Lung (tissue), 12 donors: Measurements from ENCODE around the gene RHOC. TPM values are rescaled to one million over a fixed set of nuclear protein-coding genes. Genes with fewer than 3 reads are reported as not detected.

Experiments
- ATAC-seq: fragments of 200-7000 bp; cut with Tn5 transposase; one replicate; pipeline ENCODE4 v1.9.1; 2020; ENCODE audit warnings: moderate number of reproducible peaks; ENCODE audit not compliant: insufficient read depth, low FRiP score
- DNase-seq, 3 donors: peaks; one replicate each; pipeline ENCODE4 v3.0.0-alpha.2; 2013 to 2017
- H3K27ac ChIP-seq, 2 donors: one replicate each; pipeline ENCODE4 v1.5.1; 2013; ENCODE audit warnings: mild to moderate bottlenecking in 2 of 2, moderate library complexity in 2 of 2, control low read depth in 1 of 2, inconsistent platforms in 1 of 2, low read depth in 1 of 2, low read length in 1 of 2
- H3K27me3 ChIP-seq, 3 donors: one replicate each; pipeline ENCODE4 v1.5.1; 2013; ENCODE audit warnings: low read length in 2 of 3; ENCODE audit not compliant: control insufficient read depth in 3 of 3, insufficient read depth in 3 of 3
- H3K36me3 ChIP-seq, 4 donors: one replicate each; pipeline ENCODE4 v1.5.1; 2013; ENCODE audit warnings: low read length in 4 of 4, mild to moderate bottlenecking in 1 of 4, moderate library complexity in 1 of 4; ENCODE audit not compliant: control insufficient read depth in 4 of 4, insufficient read depth in 4 of 4
- H3K4me1 ChIP-seq, 5 donors: one replicate each; pipeline ENCODE4 v1.5.1; 2013; ENCODE audit warnings: low read length in 5 of 5, mild to moderate bottlenecking in 2 of 5, moderate library complexity in 1 of 5; ENCODE audit not compliant: control insufficient read depth in 5 of 5, insufficient read depth in 5 of 5
- H3K4me3 ChIP-seq: one replicate; pipeline ENCODE4 v1.5.1; 2013; ENCODE audit warnings: mild to moderate bottlenecking, control low read depth, moderate library complexity
- H3K9ac ChIP-seq, 2 donors: one replicate each; pipeline ENCODE4 v1.5.1; 2013; ENCODE audit warnings: low read length in 2 of 2, control low read depth in 1 of 2; ENCODE audit not compliant: insufficient read depth in 1 of 2
- H3K9me3 ChIP-seq, 4 donors: one replicate each; pipeline ENCODE4 v1.5.1; 2013; ENCODE audit warnings: low read length in 3 of 4, mild to moderate bottlenecking in 1 of 4, moderate library complexity in 1 of 4; ENCODE audit not compliant: control insufficient read depth in 4 of 4, insufficient read depth in 3 of 4
- WGBS, 2 donors: extraction: QIAGEN DNeasy Blood & Tissue Kit; methylation state at CpG; one replicate each; pipeline ENCODE4 v1.1.7; 2013; 5-methylcytosine and 5-hydroxymethylcytosine counted together
- polyA plus RNA-seq, 2 donors: library from polyadenylated mRNA; stranded (reverse); fragments of 200-250 nt; gene quantifications; one replicate each; pipeline ENCODE4 v1.2.1, GENCODE V29; 2013
- total RNA-seq, 2 donors: library from RNA; depleted of rRNA in 1 of 2; stranded (reverse); fragments of >200 nt in 1 of 2; gene quantifications; one replicate each; pipeline ENCODE4 v1.2.1, GENCODE V29; 2014 to 2021
- TF ChIP-seq, protein P1 (sequence below): IDR thresholded peaks from 2 replicates; pipeline ENCODE4 v1.5.1; 2012; ENCODE audit warnings: mild to moderate bottlenecking; ENCODE audit errors: control extremely low read depth, extremely low read depth
- donor health status: control.
- donor health status: control.
- donor health status: Bipolar disorder and iron deficiency.
- donor health status: healthy.
- donor health status: DM: yes; HTN: yes; CAD: no.

The RHOC gene
- total and polyA plus RNA-seq, 4 donors: 125 to 243 (median 190) TPM

DNA sequence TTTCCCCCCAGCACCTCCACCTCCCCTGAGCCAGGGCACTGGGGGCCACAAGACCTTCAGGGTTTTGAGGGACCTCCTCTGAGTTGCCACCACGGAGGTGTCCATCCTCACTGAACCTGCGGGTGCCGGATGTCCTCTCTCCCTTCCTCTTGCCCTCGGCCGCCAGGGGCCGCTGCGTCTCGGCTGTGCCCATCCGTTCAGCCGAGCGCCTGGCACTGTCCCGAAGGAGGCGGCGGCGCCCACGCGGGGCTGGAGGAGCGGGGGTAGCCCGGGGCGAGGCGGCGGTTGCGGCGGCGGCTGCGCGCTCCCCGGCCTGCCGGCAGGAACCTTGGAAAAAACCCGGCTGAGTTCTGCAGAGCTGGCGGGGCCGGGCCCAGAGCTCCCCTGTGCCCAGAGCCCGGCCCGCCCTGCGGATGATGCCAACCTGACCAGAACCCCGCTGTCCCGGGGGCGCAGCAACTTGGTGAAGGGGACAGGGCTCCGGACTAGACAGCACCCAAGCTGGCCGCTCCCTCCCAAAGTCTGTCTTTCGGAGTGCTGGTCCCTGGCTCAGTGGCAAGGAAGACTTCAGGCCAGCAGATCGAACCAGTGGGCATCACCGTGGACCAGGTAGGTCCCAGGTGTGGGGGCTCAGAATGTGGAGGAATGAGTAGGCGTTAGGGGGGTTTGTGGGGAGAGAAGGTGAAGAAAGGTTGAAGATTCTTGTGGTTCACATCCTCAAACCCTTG is 11.9 kb upstream of the RHOC start:
- Histone ChIP-seq H3K4me3 (no peak overlapping the region), H3K4me1 (peaks cover 0 to 34% (median 4%) of the 10 kb centered on the region in 5 donors), H3K27me3 (peaks cover 0 to 9% (median 0%) of the 10 kb centered on the region in 3 donors), H3K9me3 (no peaks in the 10 kb centered on the region), H3K36me3 (no peaks in the 10 kb centered on the region), H3K27ac (no peak overlapping the region), H3K9ac (no peak overlapping the region)
- 19 to 21% methylated on average over 44 of the region's 44 CpGs for WGBS, 2 donors
- ATAC-seq (no peak), DNase-seq (peak; percentile 59 to 76 (median 75))
- TF ChIP-seq, protein P1, sequence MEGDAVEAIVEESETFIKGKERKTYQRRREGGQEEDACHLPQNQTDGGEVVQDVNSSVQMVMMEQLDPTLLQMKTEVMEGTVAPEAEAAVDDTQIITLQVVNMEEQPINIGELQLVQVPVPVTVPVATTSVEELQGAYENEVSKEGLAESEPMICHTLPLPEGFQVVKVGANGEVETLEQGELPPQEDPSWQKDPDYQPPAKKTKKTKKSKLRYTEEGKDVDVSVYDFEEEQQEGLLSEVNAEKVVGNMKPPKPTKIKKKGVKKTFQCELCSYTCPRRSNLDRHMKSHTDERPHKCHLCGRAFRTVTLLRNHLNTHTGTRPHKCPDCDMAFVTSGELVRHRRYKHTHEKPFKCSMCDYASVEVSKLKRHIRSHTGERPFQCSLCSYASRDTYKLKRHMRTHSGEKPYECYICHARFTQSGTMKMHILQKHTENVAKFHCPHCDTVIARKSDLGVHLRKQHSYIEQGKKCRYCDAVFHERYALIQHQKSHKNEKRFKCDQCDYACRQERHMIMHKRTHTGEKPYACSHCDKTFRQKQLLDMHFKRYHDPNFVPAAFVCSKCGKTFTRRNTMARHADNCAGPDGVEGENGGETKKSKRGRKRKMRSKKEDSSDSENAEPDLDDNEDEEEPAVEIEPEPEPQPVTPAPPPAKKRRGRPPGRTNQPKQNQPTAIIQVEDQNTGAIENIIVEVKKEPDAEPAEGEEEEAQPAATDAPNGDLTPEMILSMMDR: peak; percentile 57

GRCh38 chr1:112717263-112717873 is 10.4 kb upstream of the RHOC start:
- 88 to 89% methylated on average over 2 of the region's 2 CpGs for WGBS, 2 donors
- no peak overlapping the region for H3K27ac ChIP-seq
- H3K9ac ChIP-seq: no peak overlapping the region
- TF ChIP-seq, protein P1: no peak
- H3K4me3 ChIP-seq: no peak overlapping the region
- ATAC-seq (no peak), DNase-seq (no peak)
- H3K9me3 ChIP-seq: no peaks in the 10 kb centered on the region
- peaks cover 0 to 17% (median 0%) of the 10 kb centered on the region in 3 donors for H3K27me3 ChIP-seq
- H3K4me1 ChIP-seq: peaks cover 0 to 27% (median 6%) of the 10 kb centered on the region in 5 donors
- no peaks in the 10 kb centered on the region for H3K36me3 ChIP-seq

GRCh38 chr1:112716133-112716720 is 9.3 kb upstream of the RHOC start:
- peak; percentile 75 for ATAC-seq
- H3K27ac ChIP-seq: peak overlapping the region in 1 of 2 donors; percentile 68
- H3K9ac ChIP-seq: no peak overlapping the region

More at GRCh38 chr1:112716133-112716720, 9.3 kb upstream of the RHOC start:
- Histone ChIP-seq H3K9me3 (no peaks in the 10 kb centered on the region), H3K36me3 (no peaks in the 10 kb centered on the region), H3K4me1 (peaks cover 0 to 23% (median 6%) of the 10 kb centered on the region in 5 donors), H3K4me3 (no peak overlapping the region), H3K27me3 (peaks cover 0 to 20% (median 0%) of the 10 kb centered on the region in 3 donors)
- TF ChIP-seq, protein P1: peak; percentile 98
- peak; percentile 92 to 95 (median 94) for DNase-seq
- 17 to 19% methylated on average over 13 of the region's 13 CpGs for WGBS, 2 donors
